IPS-15b (cell line): ENCODE measurements around the gene PI4K2A.

Experiments used
- H3K27me3 ChIP-seq: one replicate; pipeline ENCODE4 v1.6.1; 2013; ENCODE audit warnings: low read length; ENCODE audit not compliant: control insufficient read depth, insufficient read depth
- H3K36me3 ChIP-seq: one replicate; pipeline ENCODE4 v1.6.1; 2013; ENCODE audit warnings: low read length; ENCODE audit not compliant: control insufficient read depth, insufficient read depth
- H3K4me1 ChIP-seq: one replicate; pipeline ENCODE4 v1.6.1; 2013; ENCODE audit warnings: mild to moderate bottlenecking, low read length; ENCODE audit not compliant: control insufficient read depth, insufficient read depth
- H3K4me3 ChIP-seq: one replicate; pipeline ENCODE4 v1.5.1; 2013; ENCODE audit warnings: low read depth, low read length
- H3K9ac ChIP-seq: one replicate; pipeline ENCODE4 v1.6.1; 2013; ENCODE audit warnings: low read depth, mild to moderate bottlenecking, low read length
- H3K9me3 ChIP-seq: one replicate; pipeline ENCODE4 v1.6.1; 2013; ENCODE audit warnings: mild to moderate bottlenecking, low read length; ENCODE audit not compliant: control insufficient read depth, insufficient read depth

PI4K2A gene

DNA sequence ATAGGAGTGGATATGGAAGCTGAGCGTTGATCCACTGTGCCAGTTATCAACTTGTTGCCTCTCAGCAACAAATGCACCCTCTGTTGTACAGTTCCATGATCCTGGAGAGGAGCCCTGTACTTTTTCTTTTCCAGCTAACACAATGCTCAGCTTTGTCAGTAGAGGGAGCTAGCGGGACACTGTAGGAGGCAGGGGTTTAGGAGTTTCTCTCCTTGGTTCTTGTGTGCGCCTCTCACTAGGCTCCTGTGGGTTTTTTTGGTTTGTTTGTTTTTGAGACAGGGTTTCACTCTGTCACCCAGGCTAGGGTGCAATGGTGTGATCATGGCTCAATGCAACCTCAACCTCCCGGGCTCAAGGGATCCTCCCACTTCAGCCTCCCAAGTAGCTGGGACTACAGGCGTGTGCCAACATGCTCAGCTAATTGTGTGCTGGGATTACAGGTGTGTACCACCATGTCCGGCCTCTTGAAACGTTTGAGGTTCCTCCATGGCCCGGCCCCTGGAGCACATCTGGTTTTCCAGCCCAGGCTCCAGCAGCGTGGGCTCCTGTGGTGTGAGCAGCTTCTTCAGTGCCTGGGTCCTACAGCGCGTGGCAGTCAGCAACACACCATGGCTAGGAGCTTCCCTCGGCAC, 61.1 kb downstream of the PI4K2A start:
- no peaks in the 10 kb centered on the region for H3K4me1 ChIP-seq
- H3K9ac ChIP-seq = no peak overlapping the region
- no peaks in the 10 kb centered on the region for H3K27me3 ChIP-seq
- no peak overlapping the region for H3K4me3 ChIP-seq
- no peaks in the 10 kb centered on the region for H3K36me3 ChIP-seq
- H3K9me3 ChIP-seq = no peaks in the 10 kb centered on the region

- H3K27me3 ChIP-seq = no peaks in the 10 kb centered on the region
- H3K4me3 ChIP-seq = no peak overlapping the region
- H3K9ac ChIP-seq = no peak overlapping the region
- H3K4me1 ChIP-seq = no peaks in the 10 kb centered on the region
- H3K9me3 ChIP-seq = no peaks in the 10 kb centered on the region
- no peaks in the 10 kb centered on the region for H3K36me3 ChIP-seq
These were observed 63.1 kb downstream of the PI4K2A start for GRCh38 chr10:97703398-97704067.

GRCh38 chr10:97704341-97704740, 63.9 kb downstream of the PI4K2A start:
- Histone ChIP-seq H3K27me3 (no peaks in the 10 kb centered on the region), H3K4me3 (no peak overlapping the region), H3K9me3 (no peaks in the 10 kb centered on the region), H3K4me1 (peaks cover 4% of the 10 kb centered on the region), H3K9ac (no peak overlapping the region), H3K36me3 (no peaks in the 10 kb centered on the region)

- Histone ChIP-seq H3K4me3 (no peak overlapping the region), H3K9ac (no peak overlapping the region), H3K36me3 (no peaks in the 10 kb centered on the region), H3K9me3 (no peaks in the 10 kb centered on the region), H3K27me3 (no peaks in the 10 kb centered on the region), H3K4me1 (peaks cover 4% of the 10 kb centered on the region)
These were observed 64.7 kb downstream of the PI4K2A start for GRCh38 chr10:97705006-97705670.

DNA sequence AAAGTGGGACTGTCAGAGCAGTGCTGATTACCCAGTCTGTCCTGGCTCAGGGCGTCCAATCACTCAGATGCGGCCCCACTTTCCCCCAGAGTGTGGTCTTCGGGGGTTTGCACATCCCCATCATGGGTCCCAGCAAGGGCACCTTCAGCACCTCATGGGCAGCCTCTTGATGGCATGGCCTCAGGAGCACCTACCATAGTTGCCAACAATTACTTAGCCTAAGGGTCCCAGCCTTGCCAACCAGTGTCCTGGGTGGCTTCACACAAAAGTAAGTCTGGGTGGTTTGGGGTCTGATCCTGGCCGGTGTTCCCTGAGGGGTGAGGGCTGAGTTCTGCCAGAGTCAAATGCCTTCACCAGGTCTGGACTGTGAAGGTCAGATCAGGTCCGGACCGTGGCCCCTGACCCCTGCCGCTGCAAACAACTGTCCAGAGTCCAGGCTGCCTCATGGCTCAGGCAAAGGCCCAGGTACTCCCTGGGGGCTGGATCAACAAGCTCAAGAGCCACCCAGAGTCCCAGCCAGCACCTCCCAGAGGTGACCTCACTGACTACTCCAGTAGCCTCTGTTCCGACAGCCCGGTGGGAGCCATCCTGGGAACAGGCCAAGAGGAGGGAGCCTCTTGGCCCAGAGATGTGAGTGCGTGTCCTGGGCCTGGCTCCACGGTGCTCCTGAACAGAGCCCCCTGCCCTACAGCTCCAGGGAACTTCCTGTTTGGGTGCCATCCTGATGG, 66.8 kb downstream of the PI4K2A start:
- peaks cover 4% of the 10 kb centered on the region for H3K4me1 ChIP-seq
- no peaks in the 10 kb centered on the region for H3K36me3 ChIP-seq
- no peak overlapping the region for H3K9ac ChIP-seq
- H3K9me3 ChIP-seq = no peaks in the 10 kb centered on the region
- no peaks in the 10 kb centered on the region for H3K27me3 ChIP-seq
- no peak overlapping the region for H3K4me3 ChIP-seq

GRCh38 chr10:97708167-97708566, 67.7 kb downstream of the PI4K2A start:
- Histone ChIP-seq H3K4me3 (no peak overlapping the region), H3K4me1 (peaks cover 8% of the 10 kb centered on the region), H3K27me3 (no peaks in the 10 kb centered on the region), H3K36me3 (no peaks in the 10 kb centered on the region), H3K9ac (no peak overlapping the region), H3K9me3 (no peaks in the 10 kb centered on the region)

GRCh38 chr10:97708976-97709946, 68.8 kb downstream of the PI4K2A start:
- Histone ChIP-seq H3K36me3 (no peaks in the 10 kb centered on the region), H3K27me3 (no peaks in the 10 kb centered on the region), H3K9ac (no peak overlapping the region), H3K4me1 (peaks cover 8% of the 10 kb centered on the region), H3K4me3 (no peak overlapping the region), H3K9me3 (no peaks in the 10 kb centered on the region)

- Histone ChIP-seq H3K4me3 (no peak overlapping the region), H3K9ac (no peak overlapping the region), H3K4me1 (peaks cover 17% of the 10 kb centered on the region), H3K36me3 (no peaks in the 10 kb centered on the region), H3K9me3 (no peaks in the 10 kb centered on the region), H3K27me3 (no peaks in the 10 kb centered on the region)
These were observed 71.4 kb downstream of the PI4K2A start for GRCh38 chr10:97711640-97712572.

- Histone ChIP-seq H3K27me3 (no peaks in the 10 kb centered on the region), H3K9me3 (no peaks in the 10 kb centered on the region), H3K4me1 (peaks cover 17% of the 10 kb centered on the region), H3K36me3 (peaks cover 7% of the 10 kb centered on the region), H3K4me3 (peak within 1 kb of the TSS; percentile 82), H3K9ac (peak within 1 kb of the TSS; percentile 88)
These were observed 72.9 kb downstream of the PI4K2A start, which contains the start of gene MARVELD1 for GRCh38 chr10:97713339-97713825. TSS of gene MARVELD1 (plus strand) at chr10:97713730. CDS start at chr10:97713877, 147 bp downstream.

DNA sequence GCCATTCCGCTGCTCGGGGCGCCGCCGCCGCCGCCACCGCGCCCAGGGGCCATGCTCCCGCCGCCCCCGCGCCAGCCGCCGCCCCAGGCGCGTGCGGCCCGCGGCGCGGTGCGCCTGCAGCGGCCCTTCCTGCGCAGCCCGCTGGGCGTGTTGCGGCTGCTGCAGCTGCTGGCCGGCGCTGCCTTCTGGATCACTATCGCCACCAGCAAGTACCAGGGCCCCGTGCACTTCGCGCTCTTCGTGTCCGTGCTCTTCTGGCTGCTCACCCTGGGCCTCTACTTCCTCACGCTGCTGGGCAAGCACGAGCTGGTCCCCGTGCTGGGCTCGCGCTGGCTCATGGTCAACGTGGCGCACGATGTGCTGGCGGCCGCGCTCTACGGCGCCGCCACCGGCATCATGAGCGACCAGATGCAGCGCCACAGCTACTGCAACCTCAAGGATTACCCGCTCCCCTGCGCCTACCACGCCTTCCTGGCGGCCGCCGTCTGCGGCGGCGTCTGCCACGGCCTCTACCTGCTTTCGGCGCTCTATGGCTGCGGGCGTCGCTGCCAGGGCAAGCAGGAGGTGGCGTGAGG, 73.4 kb downstream of the PI4K2A start:
- no peaks in the 10 kb centered on the region for H3K27me3 ChIP-seq
- peak overlapping the region; percentile 88 for H3K9ac ChIP-seq
- H3K9me3 ChIP-seq = no peaks in the 10 kb centered on the region
- H3K36me3 ChIP-seq = peaks cover 7% of the 10 kb centered on the region
- H3K4me3 ChIP-seq = peak overlapping the region; percentile 82
- peaks cover 17% of the 10 kb centered on the region for H3K4me1 ChIP-seq
